Heart left ventricle (tissue), 16 donors: ENCODE results near the gene MEIOB. TPM values are rescaled to one million over a fixed set of nuclear protein-coding genes. Genes with fewer than 3 reads are reported as not detected.
A peak's percentile ranks its signal among the peaks of the same experiment; 100 is the strongest.

Experiments
- ATAC-seq, 4 donors: fragments of 200-7000 bp; cut with Tn5 transposase; one replicate each; pipeline ENCODE4 v1.9.1; 2020 to 2022; ENCODE audit warnings: moderate library complexity in 4 of 4, mild to moderate bottlenecking in 3 of 4, moderate number of reproducible peaks in 1 of 4
- DNase-seq, 5 donors: peaks; one replicate each; pipeline ENCODE4 v3.0.0-alpha.2; 2020
- H3K27ac ChIP-seq, 12 donors: fragments of 200-600 bp; sonication (generic) in 4 of 12; one replicate each; pipeline versions ENCODE4 v1.5.0 to v1.8.0; 2016 to 2022; ENCODE audit warnings: mild to moderate bottlenecking in 2 of 12
- H3K27me3 ChIP-seq, 9 donors: fragments of 200-600 bp; sonication (generic) in 2 of 9; one replicate each; pipeline versions ENCODE4 v1.5.1 to v1.8.0; 2016 to 2022; ENCODE audit warnings: mild to moderate bottlenecking in 3 of 9
- H3K36me3 ChIP-seq, 9 donors: fragments of 200-600 bp; sonication (generic) in 2 of 9; one replicate each; pipeline versions ENCODE4 v1.5.0 to v1.8.0; 2018 to 2022; ENCODE audit warnings: mild to moderate bottlenecking in 2 of 9
- H3K4me1 ChIP-seq, 12 donors: fragments of 200-600 bp; sonication (generic) in 4 of 12; one replicate each; pipeline versions ENCODE4 v1.5.0 to v1.8.0; 2016 to 2022; ENCODE audit warnings: mild to moderate bottlenecking in 3 of 12
- H3K4me3 ChIP-seq, 12 donors: fragments of 200-600 bp; sonication (generic) in 4 of 12; one replicate each; pipeline versions ENCODE4 v1.5.0 to v1.8.0; 2017 to 2022; ENCODE audit warnings: mild to moderate bottlenecking in 9 of 12, moderate library complexity in 4 of 12
- H3K9me3 ChIP-seq, 12 donors: fragments of 200-600 bp; sonication (generic) in 4 of 12; one replicate each; pipeline versions ENCODE4 v1.5.0 to v1.8.0; 2016 to 2022; ENCODE audit warnings: mild to moderate bottlenecking in 1 of 12
- POLR2A ChIP-seq, 2 donors: fragments of 450-650 bp; IDR thresholded peaks; one replicate each; pipeline ENCODE4 v1.6.1; 2017; ENCODE audit warnings: antibody characterized with exemption in 2 of 2, mild to moderate bottlenecking in 2 of 2, moderate library complexity in 2 of 2
- WGBS, 4 donors: extraction: QIAGEN DNeasy Blood & Tissue Kit in 2 of 4; methylation state at CpG; one replicate each; pipeline versions ENCODE4 v1.1.5 to v1.1.7; 2013 to 2018; 5-methylcytosine and 5-hydroxymethylcytosine counted together
- intact Hi-C, 10 donors: fragments of 100-400 bp; cut with DNase I; formaldehyde crosslinking; loops; one replicate each; pipeline versions ENCODE4 v1.11.1 to v1.14.2; 2022
- polyA plus RNA-seq, 2 donors: library from polyadenylated mRNA; stranded (reverse); fragments of 200-250 nt; gene quantifications; one replicate each; pipeline ENCODE4 v1.2.3, GENCODE V29; 2013
- total RNA-seq, 9 donors: library from RNA; depleted of rRNA in 2 of 9; stranded (reverse); fragments of >200 nt in 2 of 9; fragmentation: NEBNext Ultra II Directional in 3 of 9; extraction: Animal tissue kit (Norgen Biotek cat#: 25700) in 3 of 9; gene quantifications; one replicate each; pipeline versions ENCODE4 v1.1.0 to v1.2.4, GENCODE V29; 2016 to 2023
- TF ChIP-seq, protein P1 (sequence below), 12 donors: fragments of 200-600 bp; sonication (generic) in 4 of 12; IDR thresholded peaks; one replicate each; pipeline versions ENCODE4 v1.5.0 to v1.8.0; 2018 to 2022; ENCODE audit warnings: antibody characterized with exemption in 12 of 12, mild to moderate bottlenecking in 5 of 12
- donor health status: ischemic (EF 13 %, LVEDD 7.1; RV severe dilation, severe dysfunction).
- donor health status: healthy with polysubstance abuse.
- donor health status: DM: no; HTN: yes; CAD: no.
- donor health status: DM: no; HTN: no; CAD: no.
- donor health status: ischemic (EF 25% LVEDD 6.9; RV normal size, moderate dysfunction).
- donor health status: ischemic (EF 25% LVEDD 5.7; RV mildly dilated, moderate dysfunction).
- donor health status: healthy.
- donor health status: DM: yes; HTN: yes; CAD: no.
- donor health status: ischemic (EF 35%, LVEDD 5.7; RV mildly dilated, moderate dysfunction).
- donor health status: nonischemic (EF 11% LVEDD 7.7; RV severe dilation, severe dysfunction).
- donor health status: DM: yes; HTN: yes; CAD: no.
- donor health status: PGD.
- donor health status: ischemic (EF 29% LVEDD 5.4; RV normal size, mild dysfunction).
- donor health status: nonischemic (EF 23%, LVEDD 6.1; RV moderate dilation, normal function).

MEIOB gene
- total and polyA plus RNA-seq, 11 donors, result not detected

DNA sequence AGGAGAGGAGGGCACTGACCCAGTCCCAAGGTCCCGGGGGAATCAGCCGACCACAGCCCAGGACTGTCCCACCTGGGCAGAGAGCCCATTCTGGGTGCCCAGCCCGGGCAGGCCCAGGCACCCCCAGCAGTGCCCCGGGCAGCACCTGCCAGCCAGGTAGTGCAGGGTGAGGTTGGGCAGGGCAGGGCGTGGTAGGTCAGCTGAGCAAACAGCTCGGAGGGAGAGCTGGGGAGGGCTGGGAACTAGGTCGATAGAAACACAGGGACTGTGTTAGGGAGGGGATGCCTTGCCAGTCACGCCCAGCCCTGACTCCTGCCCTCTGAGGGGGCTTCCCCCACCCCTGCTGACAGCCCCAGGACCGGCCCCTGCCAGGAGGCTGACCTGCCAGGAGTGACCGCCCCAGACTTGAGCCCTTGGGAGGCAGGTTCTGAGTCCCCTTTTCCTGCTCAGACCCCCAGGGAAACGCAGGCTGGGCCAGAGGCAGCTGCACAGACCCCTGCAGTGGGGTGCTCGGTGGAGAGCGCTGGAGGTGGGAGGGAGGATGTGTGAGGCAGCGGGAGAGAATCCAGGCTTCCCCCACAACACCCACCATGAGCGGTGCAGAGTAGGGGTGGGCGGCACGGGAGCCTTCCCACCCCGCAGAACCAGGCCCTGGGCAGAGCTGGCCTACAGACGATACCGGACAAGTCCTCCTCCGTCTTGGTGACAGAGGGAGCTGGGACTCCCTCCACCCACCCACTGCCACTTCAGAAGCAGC is 41.5 kb upstream of the MEIOB start:
- TF ChIP-seq, protein P1, sequence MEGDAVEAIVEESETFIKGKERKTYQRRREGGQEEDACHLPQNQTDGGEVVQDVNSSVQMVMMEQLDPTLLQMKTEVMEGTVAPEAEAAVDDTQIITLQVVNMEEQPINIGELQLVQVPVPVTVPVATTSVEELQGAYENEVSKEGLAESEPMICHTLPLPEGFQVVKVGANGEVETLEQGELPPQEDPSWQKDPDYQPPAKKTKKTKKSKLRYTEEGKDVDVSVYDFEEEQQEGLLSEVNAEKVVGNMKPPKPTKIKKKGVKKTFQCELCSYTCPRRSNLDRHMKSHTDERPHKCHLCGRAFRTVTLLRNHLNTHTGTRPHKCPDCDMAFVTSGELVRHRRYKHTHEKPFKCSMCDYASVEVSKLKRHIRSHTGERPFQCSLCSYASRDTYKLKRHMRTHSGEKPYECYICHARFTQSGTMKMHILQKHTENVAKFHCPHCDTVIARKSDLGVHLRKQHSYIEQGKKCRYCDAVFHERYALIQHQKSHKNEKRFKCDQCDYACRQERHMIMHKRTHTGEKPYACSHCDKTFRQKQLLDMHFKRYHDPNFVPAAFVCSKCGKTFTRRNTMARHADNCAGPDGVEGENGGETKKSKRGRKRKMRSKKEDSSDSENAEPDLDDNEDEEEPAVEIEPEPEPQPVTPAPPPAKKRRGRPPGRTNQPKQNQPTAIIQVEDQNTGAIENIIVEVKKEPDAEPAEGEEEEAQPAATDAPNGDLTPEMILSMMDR (IDR thresholded peaks at IDR 0.05), result no peak
- no peak for TF ChIP-seq POLR2A (IDR thresholded peaks at IDR 0.05)
- intact Hi-C loops, result loop anchor here in 1 of 10 donors (5.0 kb wide), 1 partner anchor 36 kb away; no protein-coding TSS in a partner anchor
- no peak for DNase-seq
- H3K27me3 ChIP-seq, result peaks cover 14 to 68% (median 42%) of the 10 kb centered on the region in 9 donors
- 42 to 63% (median 51%) methylated on average over 8 to 21 of the region's 21 CpGs for WGBS, 4 donors
- no peak overlapping the region for H3K27ac ChIP-seq
- no peak overlapping the region for H3K4me3 ChIP-seq
- H3K4me1 ChIP-seq, result peaks cover 0 to 10% (median 0%) of the 10 kb centered on the region in 12 donors
- no peaks in the 10 kb centered on the region for H3K9me3 ChIP-seq
- ATAC-seq, result peak in 2 of 4 donors; percentile 14 to 21
- no peaks in the 10 kb centered on the region for H3K36me3 ChIP-seq

DNA sequence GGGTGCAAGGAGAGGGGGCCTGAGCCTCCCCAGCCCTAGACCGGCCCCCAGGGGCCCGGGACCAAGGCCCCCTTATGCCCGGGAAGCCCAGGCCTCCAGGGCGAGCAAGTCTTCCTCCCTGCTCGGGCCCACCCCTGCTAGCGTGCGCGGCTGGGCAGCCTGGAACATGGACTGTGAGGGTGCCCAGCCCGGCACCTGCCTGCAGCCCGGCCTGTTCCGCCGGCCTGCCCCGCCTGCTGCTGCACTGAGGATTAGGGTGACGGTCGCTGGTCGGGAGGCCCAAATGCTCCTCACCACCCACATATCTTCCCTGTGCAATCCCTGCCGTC is 40.2 kb upstream of the MEIOB start:
- ATAC-seq, result no peak
- intact Hi-C loops, result loop anchor here in 1 of 10 donors (5.0 kb wide), 1 partner anchor 35 kb away; no protein-coding TSS in a partner anchor
- 80 to 87% (median 86%) methylated on average over 13 to 17 of the region's 17 CpGs for WGBS, 4 donors
- Histone ChIP-seq H3K36me3 (no peaks in the 10 kb centered on the region), H3K9me3 (no peaks in the 10 kb centered on the region), H3K4me1 (no peaks in the 10 kb centered on the region), H3K4me3 (no peak overlapping the region), H3K27me3 (peaks cover 10 to 70% (median 39%) of the 10 kb centered on the region in 9 donors), H3K27ac (no peak overlapping the region)
- TF ChIP-seq, protein P1 (IDR thresholded peaks at IDR 0.05), result no peak
- no peak for TF ChIP-seq POLR2A (IDR thresholded peaks at IDR 0.05)
- no peak for DNase-seq

DNA sequence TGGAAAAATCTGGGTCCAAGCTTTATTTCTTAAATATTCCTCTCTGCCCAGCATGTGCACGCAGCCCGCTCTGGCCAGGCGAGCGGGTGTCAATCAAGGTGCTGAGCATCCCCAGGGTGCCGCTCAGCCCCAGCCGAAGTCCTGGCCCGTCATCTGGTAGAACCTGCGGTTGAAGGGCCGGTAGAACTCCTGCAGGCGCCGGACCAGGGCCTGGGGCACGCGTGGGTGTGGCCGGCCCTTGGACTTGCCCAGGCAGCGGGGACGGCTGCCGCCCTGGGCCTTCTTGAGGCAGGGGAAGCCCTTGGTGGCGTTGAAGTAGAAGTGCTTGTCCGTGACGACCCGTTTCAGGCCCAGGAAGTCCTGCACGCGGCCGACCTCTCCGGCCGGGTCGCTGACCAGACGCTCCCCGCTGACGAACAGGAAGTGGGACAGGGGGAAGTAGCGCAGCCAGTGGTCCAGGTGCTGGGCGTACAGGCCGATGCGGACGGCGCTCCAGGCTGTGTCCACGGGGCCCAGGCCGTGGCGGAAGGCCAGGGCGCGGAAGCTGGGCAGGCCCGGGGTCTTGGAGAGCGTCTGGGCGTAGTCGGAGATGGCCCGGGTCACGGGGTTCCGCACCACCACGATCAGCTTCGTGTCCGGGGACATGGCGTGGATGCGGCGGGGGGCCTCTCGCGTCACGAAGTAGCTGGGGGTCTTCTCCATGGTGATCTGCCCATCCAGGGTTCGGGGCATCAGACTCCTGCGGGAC is 39.7 kb upstream of the MEIOB start:
- TF ChIP-seq POLR2A (IDR thresholded peaks at IDR 0.05), result no peak
- TF ChIP-seq, protein P1 (IDR thresholded peaks at IDR 0.05), result no peak
- ATAC-seq (no peak), DNase-seq (no peak)
- Histone ChIP-seq H3K4me3 (no peak overlapping the region), H3K4me1 (no peaks in the 10 kb centered on the region), H3K36me3 (no peaks in the 10 kb centered on the region), H3K27ac (no peak overlapping the region), H3K27me3 (peaks cover 5 to 70% (median 35%) of the 10 kb centered on the region in 9 donors), H3K9me3 (no peaks in the 10 kb centered on the region)
- intact Hi-C loops, result loop anchor here in 1 of 10 donors (5.0 kb wide), 1 partner anchor 34 kb away; no protein-coding TSS in a partner anchor
- 86 to 89% (median 89%) methylated on average over 25 to 59 of the region's 59 CpGs for WGBS, 4 donors
